Endothelial cell of umbilical vein (primary cell): ENCODE measurements around the gene MAEA. TPM values are rescaled to one million over a fixed set of nuclear protein-coding genes. Genes with fewer than 3 reads are reported as not detected.

Experiments used
- BruUV-seq: library from RNA; stranded (reverse); fragments of 400-500 nt; replicated peaks from 2 replicates; lab custom pipeline; 2021; lab: Mats Ljungman, UMichigan
- CTCF ChIA-PET: fragments of 300-600, 350-600 bp; sonication (Branson Sonifier 250); formaldehyde crosslinking; loops from one replicate; lab custom pipeline; 2021; ENCODE audit warnings: antibody characterized with exemption, inconsistent platforms; lab: Charles Lee
- POLR2A ChIA-PET: fragments of 300-600, 350-600 bp; sonication (Branson Sonifier 250); formaldehyde crosslinking; loops from one replicate; lab custom pipeline; 2021; ENCODE audit warnings: antibody characterized with exemption, inconsistent platforms; lab: Charles Lee
- DNase-seq: peaks from one replicate; pipeline ENCODE4 v3.0.0-alpha.2; 2011; ENCODE audit warnings: low read depth, low spot score
- FAIRE-seq: peaks from 2 replicates; lab custom pipeline; 2011; peaks lifted over from hg19 to GRCh38; lab: Jason Lieb, UNC
- H2AFZ ChIP-seq: 2 replicates; pipeline ENCODE4 v1.6.0; 2012; ENCODE audit warnings: low read depth, low read length, control low read depth, inconsistent platforms
- H3K27ac ChIP-seq: 2 replicates; pipeline ENCODE4 v1.5.1; 2011; ENCODE audit warnings: low read depth, mild to moderate bottlenecking, control low read depth, low read length, moderate library complexity; ENCODE audit not compliant: insufficient read depth
- H3K27me3 ChIP-seq, 2 experiments: 2 replicates each; pipeline versions ENCODE4 v1.6.0 to v1.6.1; 2011; ENCODE audit warnings: low read length in 2 of 2, mixed read lengths in 1 of 2; ENCODE audit not compliant: control insufficient read depth in 2 of 2, insufficient read depth in 2 of 2
- H3K36me3 ChIP-seq, 2 experiments: 2 replicates in 1 of 2; 3 replicates in 1 of 2; pipeline ENCODE4 v1.5.1; 2011; ENCODE audit warnings: low read length in 2 of 2, mild to moderate bottlenecking in 1 of 2, moderate library complexity in 1 of 2; ENCODE audit not compliant: control insufficient read depth in 2 of 2, insufficient read depth in 2 of 2; ENCODE audit errors: extremely low read depth in 1 of 2
- H3K4me1 ChIP-seq: 3 replicates; pipeline ENCODE4 v1.5.1; 2011; ENCODE audit warnings: mild to moderate bottlenecking, low read length; ENCODE audit not compliant: control insufficient read depth, insufficient read depth; ENCODE audit errors: extremely low read depth
- H3K4me2 ChIP-seq: 2 replicates; pipeline ENCODE4 v1.6.1; 2011; ENCODE audit warnings: low read length, control low read depth, mixed read lengths; ENCODE audit not compliant: insufficient read depth
- H3K4me3 ChIP-seq, 3 experiments: fragments of 200-600 bp in 1 of 3; sonication (generic), shearing (Covaris generic) in 1 of 3; replicated peaks in 1 of 3; 2 replicates each; pipeline ENCODE4 v1.5.1; 2011 to 2016; ENCODE audit warnings: control low read depth in 3 of 3, low read length in 3 of 3, mild to moderate bottlenecking in 2 of 3, inconsistent platforms in 1 of 3, low read depth in 1 of 3, moderate library complexity in 1 of 3; ENCODE audit not compliant: insufficient read depth in 1 of 3
- H3K79me2 ChIP-seq: 2 replicates; pipeline ENCODE4 v1.6.0; 2012; ENCODE audit warnings: low read length, inconsistent platforms; ENCODE audit not compliant: control insufficient read depth, insufficient read depth
- H3K9ac ChIP-seq: replicated peaks from 2 replicates; pipeline ENCODE3; 2011; ENCODE audit warnings: low read length, control low read depth; ENCODE audit not compliant: insufficient read depth; ENCODE audit errors: extremely low read depth
- H3K9me1 ChIP-seq: replicated peaks from 3 replicates; pipeline ENCODE4 v1.6.0; 2011; ENCODE audit warnings: mild to moderate bottlenecking, low read length; ENCODE audit not compliant: control insufficient read depth, insufficient read depth; ENCODE audit errors: extremely low read depth
- H3K9me3 ChIP-seq: replicated peaks from 2 replicates; pipeline ENCODE4 v1.5.1; 2012; ENCODE audit warnings: low read length, inconsistent platforms; ENCODE audit not compliant: control insufficient read depth, insufficient read depth
- H4K20me1 ChIP-seq: replicated peaks from 2 replicates; pipeline ENCODE3; 2011; ENCODE audit warnings: mild to moderate bottlenecking, low read length; ENCODE audit not compliant: control insufficient read depth, insufficient read depth; ENCODE audit errors: extremely low read depth
- EZH2 ChIP-seq: IDR thresholded peaks from 2 replicates; pipeline ENCODE4 v1.6.1; 2012; ENCODE audit warnings: borderline replicate concordance, low read depth, mild to moderate bottlenecking, moderate library complexity, low read length, inconsistent platforms; ENCODE audit not compliant: severe bottlenecking
- FOS ChIP-seq: IDR thresholded peaks from 2 replicates; pipeline ENCODE4 v1.6.1; 2011; ENCODE audit warnings: mild to moderate bottlenecking, low read length, moderate library complexity, borderline replicate concordance; ENCODE audit not compliant: insufficient read depth
- GATA2 ChIP-seq: IDR thresholded peaks from 2 replicates; pipeline ENCODE4 v1.7.0; 2011; ENCODE audit warnings: low read depth, mild to moderate bottlenecking, moderate library complexity, mixed read lengths, low read length; ENCODE audit not compliant: insufficient read length, insufficient read depth
- JUN ChIP-seq: IDR thresholded peaks from 2 replicates; pipeline ENCODE4 v1.6.1; 2011; ENCODE audit warnings: borderline replicate concordance, low read depth; ENCODE audit not compliant: insufficient read length, insufficient read depth
- MYC ChIP-seq: IDR thresholded peaks from one replicate; pipeline ENCODE4 v1.6.1; 2011; ENCODE audit warnings: mild to moderate bottlenecking, low read depth, low read length
- POLR2A ChIP-seq: IDR thresholded peaks from 2 replicates; pipeline ENCODE4 v1.6.1; 2012; ENCODE audit warnings: low read depth, mild to moderate bottlenecking, control low read depth, low read length
- POLR2AphosphoS5 ChIP-seq: IDR thresholded peaks from 2 replicates; pipeline ENCODE4 v1.6.1; 2012; ENCODE audit warnings: low read depth, mild to moderate bottlenecking, control low read depth, low read length, moderate library complexity; ENCODE audit not compliant: insufficient read depth
- dilution Hi-C: fragments of 300-500 bp; cut with MboI; formaldehyde crosslinking; loops from one replicate; pipeline ENCODE4 v1.15.0; 2019; ENCODE audit warnings: low sequenced_read_pairs; ENCODE audit not compliant: extremely low pct_ligation_motif_present
- intact Hi-C: fragments of 100-400 bp; cut with micrococcal nuclease; formaldehyde crosslinking; loops from one replicate; pipeline ENCODE4 v1.10.0; 2022
- polyA plus RNA-seq, 4 experiments: library from polyadenylated mRNA; depleted of rRNA in 3 of 4; stranded (reverse) in 3 of 4; unstranded in 1 of 4; fragments of >200 nt; gene quantifications; 2 replicates each; pipeline versions ENCODE4 v1.2.1 to v1.2.3, GENCODE V29; 2011 to 2012; ENCODE audit warnings: missing spikeins in 1 of 4
- total RNA-seq: library from RNA; stranded (reverse); gene quantifications from 2 replicates; pipeline ENCODE4 v1.2.3, GENCODE V29; 2021
- TF ChIP-seq, protein P1 (sequence below): IDR thresholded peaks from 2 replicates; pipeline ENCODE4 v1.6.1; 2011; ENCODE audit not compliant: insufficient read depth, insufficient read length
- TF ChIP-seq, protein P2 (sequence below), 2 donors: IDR thresholded peaks; 1 replicate in 1 of 2; 2 replicates in 1 of 2; pipeline ENCODE4 v1.5.1; 2011; ENCODE audit warnings: low read length in 2 of 2, mild to moderate bottlenecking in 2 of 2, moderate library complexity in 2 of 2, control low read depth in 1 of 2, inconsistent platforms in 1 of 2, low read depth in 1 of 2; ENCODE audit not compliant: insufficient read depth in 1 of 2; ENCODE audit errors: extremely low read depth in 1 of 2

The MAEA gene
- total and polyA plus RNA-seq, 2 donors (not counting 3 experiments of a cell fraction or from before 2014, with no cell fraction given) = 66.0 to 108 TPM

DNA sequence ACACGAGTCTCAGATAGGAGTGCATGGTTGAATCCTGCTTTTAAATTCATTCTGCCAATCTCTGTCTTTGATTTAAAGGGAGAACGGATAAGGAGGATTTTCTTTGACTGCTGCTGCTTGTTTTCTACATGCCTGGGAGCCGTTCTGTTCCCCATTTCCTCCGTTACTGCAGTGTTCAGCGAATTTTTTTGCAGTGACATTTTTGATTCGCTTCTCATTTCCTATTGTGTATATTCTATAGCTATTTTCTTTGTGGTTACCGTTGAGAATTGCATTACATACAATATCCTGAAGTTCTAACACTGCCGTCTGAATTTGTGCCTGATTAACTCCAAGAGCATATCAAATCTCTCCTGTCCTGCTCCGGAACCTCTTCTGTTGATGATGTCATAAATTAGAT, 14.8 kb upstream of the MAEA start:
- intact Hi-C loops = no loop called here
- dilution Hi-C loops = no loop called here
- H3K4me3 ChIP-seq = no peak overlapping the region
- H3K9me1 ChIP-seq = no peaks in the 10 kb centered on the region
- H3K4me2 ChIP-seq = no peak overlapping the region
- no peak overlapping the region for H3K9ac ChIP-seq
- H3K4me1 ChIP-seq = no peaks in the 10 kb centered on the region
- POLR2A ChIA-PET = interaction anchor here (0.6 kb wide), 1 partner anchor 168 kb away, joined by 3 read pairs; no protein-coding TSS in a partner anchor
- TF ChIP-seq JUN (no peak), POLR2A (no peak), EZH2 (no peak), GATA2 (no peak), FOS (no peak), MYC (no peak), POLR2AphosphoS5 (no peak)
- TF ChIP-seq, protein P1, sequence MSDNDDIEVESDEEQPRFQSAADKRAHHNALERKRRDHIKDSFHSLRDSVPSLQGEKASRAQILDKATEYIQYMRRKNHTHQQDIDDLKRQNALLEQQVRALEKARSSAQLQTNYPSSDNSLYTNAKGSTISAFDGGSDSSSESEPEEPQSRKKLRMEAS = no peak
- TF ChIP-seq, protein P2, sequence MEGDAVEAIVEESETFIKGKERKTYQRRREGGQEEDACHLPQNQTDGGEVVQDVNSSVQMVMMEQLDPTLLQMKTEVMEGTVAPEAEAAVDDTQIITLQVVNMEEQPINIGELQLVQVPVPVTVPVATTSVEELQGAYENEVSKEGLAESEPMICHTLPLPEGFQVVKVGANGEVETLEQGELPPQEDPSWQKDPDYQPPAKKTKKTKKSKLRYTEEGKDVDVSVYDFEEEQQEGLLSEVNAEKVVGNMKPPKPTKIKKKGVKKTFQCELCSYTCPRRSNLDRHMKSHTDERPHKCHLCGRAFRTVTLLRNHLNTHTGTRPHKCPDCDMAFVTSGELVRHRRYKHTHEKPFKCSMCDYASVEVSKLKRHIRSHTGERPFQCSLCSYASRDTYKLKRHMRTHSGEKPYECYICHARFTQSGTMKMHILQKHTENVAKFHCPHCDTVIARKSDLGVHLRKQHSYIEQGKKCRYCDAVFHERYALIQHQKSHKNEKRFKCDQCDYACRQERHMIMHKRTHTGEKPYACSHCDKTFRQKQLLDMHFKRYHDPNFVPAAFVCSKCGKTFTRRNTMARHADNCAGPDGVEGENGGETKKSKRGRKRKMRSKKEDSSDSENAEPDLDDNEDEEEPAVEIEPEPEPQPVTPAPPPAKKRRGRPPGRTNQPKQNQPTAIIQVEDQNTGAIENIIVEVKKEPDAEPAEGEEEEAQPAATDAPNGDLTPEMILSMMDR (IDR thresholded peaks at IDR 0.05; ENCODE audit: extremely low read depth in 1 of 2, insufficient read depth in 1 of 2, low read depth in 1 of 2, low read length in 2 of 2) = no peak
- H3K79me2 ChIP-seq = no peaks in the 10 kb centered on the region
- BruUV-seq = no TSS peak
- FAIRE-seq (no peak), DNase-seq (no peak)
- H3K9me3 ChIP-seq = no peaks in the 10 kb centered on the region
- H3K27ac ChIP-seq = no peak overlapping the region
- no peaks in the 10 kb centered on the region for H3K36me3 ChIP-seq
- H3K27me3 ChIP-seq = no peaks in the 10 kb centered on the region
- CTCF ChIA-PET = no interaction called here
- H4K20me1 ChIP-seq = no peaks in the 10 kb centered on the region
- H2AFZ ChIP-seq = no peak overlapping the region
